Activated CD4-positive, CD25-positive, alpha-beta regulatory T cell treated with anti-CD3 and anti-CD28 coated beads, Interleukin-2, amount 50 U/mL, for 16 hours (primary cell): ENCODE data around the gene AJAP1.

Experiments
- DNase-seq: peaks from one replicate; pipeline ENCODE4 v3.0.0-alpha.2; 2020; ENCODE audit warnings: low read depth, low spot score

Gene AJAP1

DNA sequence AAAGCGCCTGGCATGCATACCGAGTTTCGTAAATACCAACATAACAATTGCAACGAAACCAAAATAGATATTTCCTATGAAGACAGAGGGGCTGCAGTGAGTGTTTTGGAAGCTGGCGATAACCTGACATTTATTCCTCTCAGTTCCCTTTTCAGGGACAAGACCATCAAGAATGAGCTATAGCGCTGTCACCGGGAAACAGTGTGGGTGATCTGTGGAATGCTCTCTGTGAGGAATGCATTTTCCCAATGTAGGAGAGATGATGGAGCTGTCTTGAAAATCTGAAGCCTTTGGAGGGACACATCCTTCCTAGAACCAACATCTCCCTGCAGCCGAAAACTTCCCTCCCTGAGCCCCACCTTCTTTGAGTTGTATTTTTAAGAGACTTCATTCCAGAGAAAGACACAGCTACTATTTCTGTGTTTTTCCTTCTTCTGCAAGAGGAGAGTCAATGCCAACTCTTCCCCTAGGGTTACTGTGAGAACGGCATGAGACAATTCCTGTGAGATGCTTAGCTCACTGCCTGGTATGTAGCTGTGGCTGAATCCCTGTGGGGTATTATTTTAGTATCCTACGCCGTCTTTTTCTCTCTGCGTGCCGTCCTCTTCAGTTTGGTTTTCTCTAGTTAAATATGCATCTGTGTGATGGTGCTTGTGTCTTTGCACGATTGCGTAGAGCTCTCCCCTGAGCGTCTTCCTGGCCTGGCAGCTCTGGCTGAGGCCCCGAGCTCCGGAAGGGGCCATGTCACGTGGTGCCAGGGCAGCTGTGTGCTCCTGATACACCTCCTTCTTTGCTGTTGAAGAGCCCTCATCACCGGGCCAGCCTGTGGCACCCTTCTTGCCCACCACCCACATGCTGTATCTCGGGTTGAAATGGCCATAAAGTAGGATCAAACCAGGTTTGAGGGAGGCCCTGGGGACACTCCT, 45.2 kb downstream of the AJAP1 start:
- no peak for DNase-seq

DNA sequence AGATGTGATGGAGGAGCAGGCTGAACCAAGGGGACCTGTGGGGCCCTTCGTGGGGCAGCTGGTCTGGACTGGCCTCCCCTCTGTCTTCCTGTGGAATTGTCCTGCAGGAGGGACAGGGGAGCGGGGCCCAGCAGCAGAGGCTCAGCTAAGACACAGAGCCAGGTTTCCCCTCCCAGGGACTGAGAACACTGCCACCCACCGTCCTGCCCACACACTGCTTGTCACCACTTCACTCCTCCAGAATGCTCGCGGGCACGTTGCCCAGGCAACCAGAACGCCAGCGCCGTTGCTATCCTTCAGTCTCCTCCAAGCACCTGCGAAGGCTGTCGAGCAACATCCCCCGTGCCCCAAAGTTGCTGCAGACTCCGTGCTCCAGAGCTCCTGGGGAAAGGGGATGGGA, 46.4 kb downstream of the AJAP1 start:
- DNase-seq: no peak

DNA sequence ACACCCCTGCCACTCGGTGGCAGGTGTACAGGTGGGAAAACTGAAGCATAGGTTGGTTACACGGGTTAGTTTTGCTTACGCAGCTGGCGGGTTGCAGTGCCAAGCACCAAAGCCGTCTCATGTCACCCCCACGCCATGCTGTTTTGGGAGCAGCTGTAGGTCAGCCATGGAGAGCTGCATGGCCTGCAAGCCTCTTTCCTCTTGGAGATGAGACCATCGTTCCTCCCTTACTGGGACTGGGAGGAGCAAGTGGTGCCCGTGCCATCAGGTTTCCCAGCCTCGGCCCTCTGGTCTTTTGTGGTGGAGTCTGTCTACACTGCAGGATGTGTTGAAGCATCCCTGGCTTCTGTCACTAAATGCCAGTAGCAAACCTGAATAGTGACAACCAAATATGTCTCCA, 46.9 kb downstream of the AJAP1 start:
- DNase-seq: no peak

DNA sequence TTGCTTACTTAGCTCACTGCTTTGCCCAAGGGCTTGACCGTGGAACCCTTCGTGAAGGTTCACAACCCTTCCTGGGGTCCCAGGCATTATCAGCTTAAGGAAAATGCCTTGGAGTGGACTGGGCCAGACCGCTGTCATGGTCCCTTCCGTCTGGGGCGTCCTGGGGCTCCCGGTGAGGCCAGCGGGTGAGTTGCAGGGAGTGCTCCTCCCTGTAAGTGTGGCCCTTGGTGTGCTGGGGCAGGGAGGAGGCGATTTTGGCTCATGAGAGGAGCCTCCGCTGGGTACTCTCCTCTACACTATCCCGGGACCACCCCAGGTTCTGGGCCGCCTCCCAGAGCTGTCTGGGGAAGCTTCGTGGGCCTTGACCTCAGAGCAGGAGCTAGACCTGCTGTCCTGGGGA, 48.1 kb downstream of the AJAP1 start:
- no peak for DNase-seq

DNA sequence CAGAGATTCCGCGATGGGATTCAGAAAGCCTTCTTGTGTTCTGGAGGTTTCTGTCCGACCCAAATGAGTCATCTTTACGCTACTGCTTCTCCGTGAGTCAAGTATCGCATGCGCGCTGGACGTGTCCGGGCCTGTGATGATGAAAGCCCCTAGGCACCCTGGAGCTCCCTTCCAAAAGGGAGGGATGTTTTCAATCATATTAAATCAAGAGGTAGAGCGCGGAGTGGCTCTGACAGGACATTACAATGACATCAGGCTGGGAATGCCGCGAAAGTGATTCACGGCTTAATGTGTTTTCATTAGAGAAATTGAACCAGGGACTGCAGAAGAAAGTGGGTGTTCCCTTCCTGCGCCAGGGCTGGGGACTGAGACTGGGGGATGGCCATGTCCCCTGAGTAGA, 48.5 kb downstream of the AJAP1 start:
- DNase-seq: no peak

DNA sequence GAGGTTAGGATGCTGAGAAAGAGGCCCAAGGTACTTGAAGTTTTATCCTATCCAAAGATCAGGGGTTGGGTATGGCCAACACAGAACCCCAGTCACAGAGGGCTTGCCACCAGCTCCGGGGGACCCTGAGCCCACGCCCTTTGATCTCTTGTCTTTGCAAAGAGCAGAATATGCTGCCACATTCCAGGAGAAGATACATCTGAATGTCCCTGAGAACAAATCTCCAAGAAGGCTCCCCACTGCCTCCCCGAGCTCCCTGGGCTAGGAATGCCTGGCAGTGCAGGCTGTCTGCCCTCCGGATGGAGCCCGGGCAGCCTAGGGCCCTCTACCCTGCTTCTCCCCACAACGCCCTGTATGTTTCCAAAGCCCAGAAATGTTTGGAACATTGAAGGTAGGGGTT, 49.2 kb downstream of the AJAP1 start:
- no peak for DNase-seq

DNA sequence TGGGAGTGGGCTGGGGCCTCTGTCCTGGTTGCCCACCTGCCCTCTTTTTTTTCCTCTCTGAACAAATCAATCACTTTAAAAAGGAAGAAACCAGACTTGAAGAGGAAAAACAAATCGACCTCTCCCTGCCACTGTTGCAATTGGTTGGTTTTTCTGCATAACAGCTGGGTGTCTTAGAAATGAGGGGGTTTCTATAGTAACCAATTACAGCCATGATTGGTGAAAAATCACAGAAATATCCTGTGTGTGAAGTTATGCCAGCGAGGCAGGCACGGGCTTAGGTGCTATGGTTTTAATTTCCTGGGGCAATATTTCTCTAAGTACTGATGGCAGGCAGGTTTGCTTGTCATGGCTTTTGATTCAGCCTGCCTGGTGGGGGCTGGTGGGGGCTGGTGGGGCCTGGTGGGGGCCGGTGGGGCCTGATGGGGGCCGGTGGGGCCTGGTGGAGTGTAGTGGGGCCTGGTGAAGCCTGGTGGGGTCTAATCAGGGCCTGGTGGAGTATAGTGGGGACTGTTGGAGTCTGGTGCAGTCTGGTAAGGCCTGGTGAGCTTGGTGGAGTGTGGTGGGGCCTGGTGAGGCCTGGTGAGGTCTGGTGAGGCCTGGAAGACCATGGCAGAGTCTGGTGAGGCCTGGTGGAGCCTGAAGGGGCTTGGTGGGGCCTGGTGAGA, 54.6 kb downstream of the AJAP1 start:
- no peak for DNase-seq

DNA sequence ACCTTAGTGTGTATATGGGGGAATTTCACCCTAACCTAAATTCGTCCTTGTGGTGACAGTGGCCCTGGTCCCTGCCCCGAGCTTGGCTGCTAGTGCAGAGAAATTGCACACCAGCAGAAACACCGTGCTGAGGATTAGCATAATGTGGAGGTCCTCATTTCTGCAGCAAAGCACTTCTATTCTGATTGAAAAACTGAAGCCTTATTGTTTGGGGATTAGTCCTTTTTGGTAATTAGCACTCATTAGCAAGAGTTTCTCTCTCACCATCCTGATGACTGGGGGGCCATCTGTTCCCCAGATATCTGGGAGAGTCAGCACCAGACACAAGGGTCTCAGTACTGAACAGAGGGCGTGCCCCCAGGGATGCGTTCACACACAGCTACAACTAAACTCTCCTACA, 55.2 kb downstream of the AJAP1 start:
- no peak for DNase-seq

DNA sequence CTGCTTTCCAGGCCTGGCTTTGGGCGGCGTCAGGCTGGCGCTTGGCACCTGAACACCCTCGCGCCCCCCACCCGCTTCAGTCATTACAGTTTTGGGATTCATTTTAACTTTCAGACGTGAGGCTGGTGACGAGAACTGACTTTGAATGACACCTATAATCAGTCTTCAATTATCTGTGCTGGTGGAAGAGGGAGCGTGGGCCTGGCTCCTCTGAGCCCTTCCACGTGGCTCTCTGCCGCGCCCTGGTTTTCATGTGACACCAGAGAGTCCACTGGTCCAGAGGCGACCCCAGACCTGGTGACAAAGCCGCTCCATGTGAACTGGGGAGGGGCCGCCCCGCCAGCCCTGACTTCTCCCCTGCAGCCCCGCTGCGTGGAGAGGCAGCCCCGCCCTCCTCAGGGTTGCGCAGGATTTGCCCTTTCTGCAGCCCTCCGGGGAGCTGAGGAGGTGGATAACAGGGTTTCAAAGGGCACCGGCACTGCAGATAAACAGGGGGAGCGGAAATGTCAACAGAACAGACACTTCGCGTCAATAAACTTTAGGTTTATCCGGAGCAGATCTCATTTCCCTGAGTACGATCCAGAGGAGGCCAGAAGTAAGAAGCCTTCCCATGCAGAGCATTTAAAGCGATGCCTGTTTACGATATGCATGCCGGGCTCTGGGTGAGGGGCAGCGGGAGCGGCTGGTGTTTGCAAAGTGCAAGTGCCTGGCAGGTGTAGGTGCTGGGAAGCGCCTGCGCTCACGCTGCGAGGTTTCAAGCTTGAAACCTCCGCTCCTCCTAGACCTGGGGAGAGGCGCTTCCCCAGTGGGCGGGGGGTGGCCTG, 56.4 kb downstream of the AJAP1 start:
- DNase-seq: no peak

DNA sequence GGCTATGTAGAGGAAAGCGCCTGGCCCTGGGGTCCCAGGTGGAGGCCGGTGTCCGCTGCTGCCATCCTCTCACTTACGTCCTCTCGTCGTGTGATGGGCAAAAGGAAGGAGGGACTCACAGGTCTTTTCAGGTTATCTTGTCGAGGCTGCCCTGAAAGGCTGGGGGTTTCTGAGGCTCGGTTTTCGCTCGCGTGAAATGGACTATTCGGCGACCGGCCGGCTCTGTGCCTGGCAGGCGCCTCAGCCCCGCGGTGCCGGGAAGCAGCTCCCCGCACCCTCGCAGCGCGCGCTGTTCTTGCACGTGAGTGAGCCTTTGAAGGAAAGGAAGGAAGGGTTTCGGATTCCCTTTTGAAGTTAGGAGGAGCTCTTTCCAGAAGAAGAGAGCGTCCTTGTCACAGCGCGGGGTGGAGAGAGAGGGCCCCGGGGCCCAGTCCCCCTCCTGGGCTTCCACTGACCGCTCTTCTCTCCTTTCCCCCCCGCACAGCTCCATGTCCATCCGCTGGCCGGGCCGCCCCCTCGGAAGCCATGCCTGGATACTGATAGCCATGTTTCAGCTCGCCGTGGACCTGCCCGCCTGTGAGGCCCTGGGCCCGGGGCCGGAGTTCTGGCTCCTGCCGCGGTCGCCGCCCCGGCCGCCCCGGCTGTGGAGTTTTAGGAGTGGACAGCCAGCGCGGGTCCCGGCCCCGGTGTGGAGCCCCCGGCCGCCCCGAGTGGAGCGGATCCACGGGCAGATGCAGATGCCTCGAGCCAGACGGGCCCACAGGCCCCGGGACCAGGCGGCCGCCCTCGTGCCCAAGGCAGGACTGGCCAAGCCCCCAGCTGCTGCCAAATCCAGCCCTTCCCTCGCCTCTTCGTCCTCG, 57.2 kb downstream of the AJAP1 start:
- no peak for DNase-seq

DNA sequence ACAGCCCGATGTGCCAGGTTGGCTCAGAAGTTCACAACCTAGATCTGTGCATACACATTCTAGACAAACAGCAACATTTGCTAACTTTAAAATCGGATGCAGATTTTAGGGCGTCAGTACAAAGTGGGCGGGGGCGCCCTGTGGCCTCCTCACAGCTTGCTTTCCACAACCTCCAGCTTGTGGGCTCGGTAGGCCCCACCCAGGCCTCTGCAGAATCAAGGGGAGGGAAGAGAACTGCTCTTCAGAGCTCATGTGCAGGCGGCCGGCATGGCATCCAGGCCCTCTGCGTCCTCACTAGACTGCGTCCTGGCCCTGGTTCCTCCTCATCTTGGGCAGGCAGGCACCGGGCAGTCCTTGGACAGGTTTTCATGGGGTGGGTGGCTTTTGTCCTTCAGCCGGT, 59.3 kb downstream of the AJAP1 start:
- DNase-seq: no peak

DNA sequence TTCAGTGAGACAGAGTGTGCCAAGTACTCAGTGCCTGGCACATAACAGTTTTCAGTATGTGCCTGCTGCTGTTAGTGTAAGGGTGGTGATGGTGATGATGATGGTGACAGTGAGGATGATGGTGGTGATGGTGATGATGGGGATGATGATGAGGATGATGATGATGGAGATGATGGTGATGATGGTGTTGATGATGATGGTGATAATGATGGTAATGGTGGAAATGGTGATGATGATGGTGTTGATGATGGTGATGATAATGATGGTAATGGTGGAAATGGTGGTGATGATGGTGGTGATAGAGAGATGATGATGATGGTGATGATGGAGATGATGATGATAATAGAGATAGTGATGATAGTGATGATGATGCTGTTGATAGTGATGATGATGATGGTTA, 62.0 kb downstream of the AJAP1 start:
- DNase-seq: no peak

DNA sequence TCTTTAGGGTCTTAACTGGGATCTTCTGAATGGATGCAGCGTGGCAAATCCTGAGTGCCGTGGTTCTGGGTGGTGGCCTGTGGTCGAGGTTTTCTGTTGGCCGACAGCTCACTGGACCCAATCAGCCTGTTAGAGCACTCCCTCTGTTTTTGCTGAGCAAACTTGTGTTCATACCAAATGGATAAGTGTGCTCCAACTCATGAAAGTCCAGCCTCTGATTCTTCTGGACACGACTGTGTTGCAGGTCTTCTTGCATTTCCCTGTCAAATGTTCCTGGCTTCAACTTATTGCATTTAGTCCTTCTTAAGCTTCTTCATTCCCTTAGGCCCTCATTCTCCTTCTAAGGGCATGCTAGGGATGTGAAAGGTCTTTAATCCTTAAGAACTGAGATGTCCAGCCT, 63.7 kb downstream of the AJAP1 start:
- no peak for DNase-seq

DNA sequence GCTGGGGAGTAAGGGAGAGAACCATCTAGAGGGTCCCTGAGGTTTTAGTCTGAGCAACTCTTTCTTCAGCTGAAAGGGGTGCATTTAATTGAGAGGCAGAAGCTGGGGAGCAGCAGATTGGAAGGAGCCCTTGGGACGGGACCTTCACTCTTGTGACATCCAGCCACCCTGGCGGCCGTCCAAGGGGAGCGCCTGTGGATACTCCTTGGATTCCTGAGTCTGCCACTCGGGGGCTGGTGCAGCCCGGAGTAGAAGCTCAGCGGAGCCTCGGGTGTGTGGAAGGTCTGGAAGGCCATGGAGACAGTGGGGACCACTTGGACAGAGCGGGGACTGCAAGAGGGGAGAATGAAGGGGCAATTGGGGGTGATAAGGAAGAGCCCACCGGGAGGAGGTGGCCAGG, 68.7 kb downstream of the AJAP1 start:
- no peak for DNase-seq

DNA sequence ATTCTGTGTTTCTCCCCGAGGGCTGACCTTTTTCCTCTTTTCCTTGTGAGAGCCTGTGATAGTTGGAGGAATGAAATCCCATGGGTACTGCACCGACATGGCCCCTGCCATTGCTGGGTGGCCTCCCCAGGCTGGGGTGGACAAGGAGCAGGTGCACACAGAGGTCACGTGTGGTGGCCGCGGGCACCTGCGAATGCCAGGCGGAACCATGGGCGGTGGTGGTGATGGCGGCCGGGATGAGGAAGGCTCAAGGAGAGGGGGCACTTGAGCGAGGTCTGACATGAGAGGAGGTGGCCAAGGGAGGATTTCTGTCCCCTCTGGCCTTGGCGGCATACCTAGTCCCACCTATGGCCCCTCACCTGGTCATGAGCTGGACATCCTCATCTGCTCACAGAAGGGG, 69.6 kb downstream of the AJAP1 start:
- DNase-seq: no peak

DNA sequence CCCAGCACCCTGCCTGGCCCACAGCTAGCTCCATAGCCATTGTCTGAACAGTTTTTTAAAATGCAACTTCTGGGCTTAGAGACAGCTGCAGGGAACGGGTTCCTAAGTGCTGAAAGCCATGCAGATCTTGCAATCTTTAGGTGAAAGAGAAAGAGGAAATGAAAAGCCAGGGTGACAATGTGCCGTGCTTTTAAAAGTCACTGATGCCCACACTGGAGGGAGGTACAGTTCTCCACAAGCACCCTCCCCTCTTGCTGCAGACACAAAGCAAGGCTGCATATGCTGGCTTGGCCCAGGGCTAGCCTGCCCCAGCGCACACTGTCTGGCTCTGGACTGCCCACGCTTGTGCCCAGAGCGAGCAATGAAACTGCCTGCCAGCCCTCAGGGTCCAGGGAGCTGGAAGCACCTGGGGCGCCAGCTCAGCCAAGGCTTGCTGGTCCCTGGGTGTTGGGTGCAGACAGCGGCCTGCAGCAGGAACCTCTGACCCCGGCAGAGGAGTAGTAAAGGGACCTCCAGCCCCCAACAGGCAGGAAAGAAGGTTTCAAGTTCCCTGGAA, 70.4 kb downstream of the AJAP1 start:
- DNase-seq: no peak

DNA sequence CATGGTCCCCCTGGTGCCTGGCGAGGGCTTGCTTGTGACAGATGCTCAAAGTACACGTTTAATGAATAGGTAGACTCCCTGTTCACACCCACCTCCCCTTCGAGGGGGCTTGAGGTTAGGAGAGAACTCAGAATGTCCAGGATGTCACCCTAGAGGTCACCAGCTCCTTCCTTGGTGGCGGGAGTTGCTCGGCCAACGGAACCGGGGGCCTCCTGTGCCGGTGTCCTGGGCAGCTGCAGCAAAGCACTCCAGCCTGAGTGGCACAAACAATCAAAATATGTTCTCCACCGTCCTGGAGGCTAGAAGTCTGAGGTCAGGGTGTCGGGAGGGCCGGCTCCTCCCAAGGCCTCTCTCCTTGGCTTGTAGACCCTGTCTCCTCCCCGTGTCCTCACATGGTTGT, 71.0 kb downstream of the AJAP1 start:
- DNase-seq: no peak

DNA sequence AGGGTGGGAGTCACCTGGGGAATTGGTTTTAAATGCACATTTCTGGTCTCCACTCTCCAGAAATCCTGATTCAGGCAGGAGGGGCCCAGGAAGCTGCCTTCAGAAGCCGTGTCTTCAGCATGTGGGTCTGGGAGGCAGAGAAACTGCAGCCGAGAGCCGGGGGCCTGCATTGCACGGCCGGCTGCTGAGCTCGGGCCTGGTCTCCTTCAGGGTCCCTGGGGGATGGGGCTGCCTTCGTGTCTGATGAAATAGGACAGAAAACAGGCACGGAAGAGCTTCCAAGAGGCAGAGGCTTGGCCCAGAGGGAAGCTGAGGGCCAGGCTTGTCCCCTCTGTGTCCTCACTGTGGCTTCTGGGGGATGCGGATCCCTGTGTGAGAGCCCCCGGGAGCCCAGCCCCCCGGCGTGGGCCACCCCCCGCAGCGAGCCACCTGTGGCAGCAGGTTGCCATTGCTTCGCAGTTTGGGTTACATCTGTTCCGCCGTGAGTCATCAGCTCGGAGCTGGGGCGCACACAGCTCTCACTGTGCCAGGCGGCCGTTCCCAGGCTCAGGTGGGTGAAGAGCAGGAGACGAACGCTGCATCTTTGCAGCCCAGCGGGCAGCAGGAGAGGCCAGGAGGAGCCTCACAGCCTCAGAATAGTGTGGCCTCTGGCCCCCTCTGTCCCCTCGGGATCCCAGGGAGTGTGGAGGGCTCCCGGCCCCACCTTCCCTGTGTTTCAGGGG, 72.4 kb downstream of the AJAP1 start:
- DNase-seq: no peak

DNA sequence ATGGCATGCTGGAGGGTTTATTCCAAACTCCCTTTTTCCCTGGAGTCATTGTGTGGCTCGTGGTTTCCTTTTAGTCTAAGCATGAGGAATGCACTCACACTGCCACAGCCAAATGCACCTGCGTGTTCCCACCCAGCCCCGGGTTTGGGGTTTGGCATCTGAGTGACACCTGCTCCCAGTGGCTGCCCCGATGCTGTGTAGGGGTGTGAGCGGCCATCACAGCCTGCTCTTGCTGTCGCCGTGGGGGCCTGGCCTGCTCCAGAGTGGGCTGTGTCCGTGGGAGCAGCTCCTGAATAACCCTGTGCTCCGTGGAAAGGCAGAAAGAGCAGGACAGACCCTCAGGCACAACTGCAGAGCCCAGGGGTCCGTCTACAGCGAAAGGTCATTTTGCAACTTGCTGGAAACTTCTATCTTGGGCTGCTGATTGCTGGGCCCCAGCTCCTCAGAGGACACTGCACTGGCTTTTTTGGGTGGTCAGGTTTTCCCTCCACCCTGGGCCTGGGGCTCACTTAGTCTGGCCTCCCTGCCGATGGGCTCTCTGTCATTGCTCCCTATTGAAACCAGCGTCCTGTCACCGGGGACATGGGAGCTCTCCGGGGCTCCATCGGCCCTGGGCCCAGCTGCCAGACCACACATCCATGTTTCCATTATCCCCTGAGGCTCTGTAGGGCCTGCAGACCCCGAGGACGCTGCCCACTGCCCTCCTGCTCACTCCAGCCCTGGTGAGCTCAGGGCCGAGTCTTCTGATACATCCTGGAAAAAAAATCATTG, 74.1 kb downstream of the AJAP1 start:
- DNase-seq: no peak

DNA sequence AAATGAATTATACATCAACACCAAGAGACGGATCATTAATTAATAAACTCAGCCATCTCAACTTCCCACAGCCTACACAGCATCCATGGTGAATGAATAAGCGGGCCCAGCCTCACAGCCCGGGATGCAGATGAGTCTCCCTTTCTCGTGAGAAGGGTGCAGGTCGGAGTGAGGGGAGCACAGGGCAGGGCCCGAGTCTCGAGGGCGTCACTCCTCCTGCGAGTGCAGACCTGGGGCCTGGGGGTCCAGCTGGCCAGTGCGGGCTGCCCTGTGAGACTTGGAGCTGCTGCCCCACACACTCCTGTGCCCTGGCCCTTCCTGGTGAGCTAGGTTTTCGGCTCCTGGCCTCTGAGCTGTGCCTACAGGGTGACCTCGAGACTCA, 74.7 kb downstream of the AJAP1 start:
- DNase-seq: no peak
